CD4-positive, alpha-beta T cell treated with Interleukin-2 at 100 ng/mL for 4 hours (primary cell): ENCODE data around the gene LEKR1.

ENCODE experiments used
- DNase-seq: peaks from one replicate; pipeline ENCODE4 v3.0.0-alpha.2; 2020; ENCODE audit warnings: low spot score

The LEKR1 gene

GRCh38 chr3:157059181-157059580, 233.0 kb downstream of the LEKR1 start:
- no peak for DNase-seq

- DNase-seq: no peak
Observed at GRCh38 chr3:157059661-157060060, 233.5 kb downstream of the LEKR1 start.

- no peak for DNase-seq
Observed at GRCh38 chr3:157061265-157061664, 235.1 kb downstream of the LEKR1 start.

GRCh38 chr3:157063469-157063868, 237.3 kb downstream of the LEKR1 start:
- no peak for DNase-seq

- DNase-seq: no peak
Observed at GRCh38 chr3:157063926-157064325, 237.8 kb downstream of the LEKR1 start.

- no peak for DNase-seq
Observed at GRCh38 chr3:157064402-157064801, 238.2 kb downstream of the LEKR1 start.

- no peak for DNase-seq
Observed at GRCh38 chr3:157065201-157065600, 239.0 kb downstream of the LEKR1 start.

GRCh38 chr3:157066335-157067098, 240.4 kb downstream of the LEKR1 start:
- no peak for DNase-seq

- peak; percentile 73 for DNase-seq
Observed at GRCh38 chr3:157067114-157067513, 241.0 kb downstream of the LEKR1 start.

GRCh38 chr3:157069406-157069805, 243.3 kb downstream of the LEKR1 start:
- no peak for DNase-seq

- DNase-seq: no peak
Observed at GRCh38 chr3:157069846-157070677, 243.9 kb downstream of the LEKR1 start.

- DNase-seq: no peak
Observed at GRCh38 chr3:157070678-157070999, 244.5 kb downstream of the LEKR1 start.

GRCh38 chr3:157071744-157072525, 245.8 kb downstream of the LEKR1 start:
- DNase-seq: no peak

GRCh38 chr3:157073810-157074209, 247.7 kb downstream of the LEKR1 start:
- DNase-seq: no peak

- no peak for DNase-seq
Observed at GRCh38 chr3:157074490-157074889, 248.3 kb downstream of the LEKR1 start.

GRCh38 chr3:157074981-157075380, 248.8 kb downstream of the LEKR1 start:
- DNase-seq: no peak

GRCh38 chr3:157075693-157076420, 249.7 kb downstream of the LEKR1 start:
- DNase-seq: no peak

- DNase-seq: no peak
Observed at GRCh38 chr3:157077565-157077991, 251.4 kb downstream of the LEKR1 start.

GRCh38 chr3:157078131-157078810, 252.1 kb downstream of the LEKR1 start:
- no peak for DNase-seq

GRCh38 chr3:157078811-157079185, 252.6 kb downstream of the LEKR1 start:
- no peak for DNase-seq

GRCh38 chr3:157079676-157080369, 253.7 kb downstream of the LEKR1 start:
- DNase-seq: no peak
